CD1c-positive myeloid dendritic cell (primary cell): ENCODE data around the gene NADK2.

ENCODE experiments used
- DNase-seq: peaks from one replicate; pipeline ENCODE4 v3.0.0-alpha.2; 2016; ENCODE audit errors: extremely low spot score

Gene NADK2

DNA sequence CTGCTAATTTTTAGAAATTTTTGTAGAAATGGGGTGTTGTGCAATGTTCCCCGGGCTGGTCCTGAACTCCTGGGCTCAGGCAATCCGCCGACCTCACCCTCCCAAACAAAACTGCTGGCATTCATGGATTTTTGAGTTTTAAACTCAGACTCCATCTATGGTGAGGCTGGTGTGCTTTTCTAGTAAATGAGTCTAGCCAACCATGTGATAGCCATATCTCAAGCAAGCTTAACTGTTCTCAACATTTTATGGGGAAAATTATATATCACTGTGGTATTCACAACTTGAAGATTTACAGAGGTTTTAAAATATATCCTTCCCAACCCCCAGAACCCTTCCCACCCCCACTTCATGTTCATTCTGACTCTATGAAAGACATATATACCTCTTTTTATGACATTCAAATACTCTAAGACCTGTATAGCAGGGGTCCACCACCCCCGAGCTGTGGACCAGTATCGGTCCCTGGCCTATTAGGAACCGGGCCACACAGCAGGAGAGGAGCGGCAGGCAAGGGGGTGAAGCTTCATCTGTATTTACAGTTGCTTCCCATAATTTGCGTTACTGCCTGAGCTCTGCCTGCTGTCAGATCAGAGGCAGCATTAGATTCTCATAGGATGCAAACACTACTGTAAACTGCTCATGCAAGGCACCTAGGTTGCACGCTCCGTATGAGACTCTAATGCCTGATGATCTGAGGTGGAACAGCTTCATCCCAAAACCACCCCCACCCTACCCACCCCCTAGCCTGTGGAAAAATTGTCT lies 4.5 kb upstream of the NADK2 start:
- DNase-seq = no peak

DNA sequence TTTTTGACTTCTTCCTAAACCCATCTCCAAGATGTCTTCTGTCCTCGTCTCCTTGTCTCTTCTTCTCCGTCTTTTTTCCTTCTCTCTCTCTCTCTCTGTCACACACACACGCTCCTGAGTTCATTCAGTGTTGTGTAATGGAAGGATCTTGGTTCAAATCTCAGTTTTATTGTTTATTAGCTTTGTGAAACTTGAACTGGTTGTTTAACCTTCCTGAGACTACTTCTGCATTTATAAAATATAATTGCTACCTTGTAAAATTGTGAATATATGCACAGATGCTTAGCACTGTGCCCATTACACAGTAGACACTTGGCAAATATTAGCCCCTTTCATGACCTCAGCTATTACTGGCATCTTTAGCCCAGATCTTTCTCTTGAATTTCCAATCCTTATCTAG lies 2.4 kb upstream of the NADK2 start:
- DNase-seq = no peak

DNA sequence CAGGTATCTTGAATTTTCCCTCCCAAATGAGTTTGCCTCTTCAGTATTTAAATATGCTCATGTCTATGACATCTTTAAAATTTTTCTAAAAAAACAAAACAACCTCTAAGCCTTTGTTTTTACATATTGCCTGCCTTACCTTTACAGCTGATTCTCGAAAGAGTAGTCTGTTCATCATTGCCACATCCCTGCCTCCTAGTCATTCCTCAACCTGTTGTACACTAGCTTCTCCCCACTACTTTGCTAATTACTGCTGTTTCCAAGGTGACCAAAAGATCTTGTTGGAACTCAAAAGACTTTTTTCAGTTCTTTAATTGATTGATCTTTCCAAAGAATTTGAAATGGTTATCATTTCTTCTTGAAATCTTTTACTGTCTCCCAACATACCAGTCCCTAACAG lies 1.9 kb upstream of the NADK2 start:
- no peak for DNase-seq

DNA sequence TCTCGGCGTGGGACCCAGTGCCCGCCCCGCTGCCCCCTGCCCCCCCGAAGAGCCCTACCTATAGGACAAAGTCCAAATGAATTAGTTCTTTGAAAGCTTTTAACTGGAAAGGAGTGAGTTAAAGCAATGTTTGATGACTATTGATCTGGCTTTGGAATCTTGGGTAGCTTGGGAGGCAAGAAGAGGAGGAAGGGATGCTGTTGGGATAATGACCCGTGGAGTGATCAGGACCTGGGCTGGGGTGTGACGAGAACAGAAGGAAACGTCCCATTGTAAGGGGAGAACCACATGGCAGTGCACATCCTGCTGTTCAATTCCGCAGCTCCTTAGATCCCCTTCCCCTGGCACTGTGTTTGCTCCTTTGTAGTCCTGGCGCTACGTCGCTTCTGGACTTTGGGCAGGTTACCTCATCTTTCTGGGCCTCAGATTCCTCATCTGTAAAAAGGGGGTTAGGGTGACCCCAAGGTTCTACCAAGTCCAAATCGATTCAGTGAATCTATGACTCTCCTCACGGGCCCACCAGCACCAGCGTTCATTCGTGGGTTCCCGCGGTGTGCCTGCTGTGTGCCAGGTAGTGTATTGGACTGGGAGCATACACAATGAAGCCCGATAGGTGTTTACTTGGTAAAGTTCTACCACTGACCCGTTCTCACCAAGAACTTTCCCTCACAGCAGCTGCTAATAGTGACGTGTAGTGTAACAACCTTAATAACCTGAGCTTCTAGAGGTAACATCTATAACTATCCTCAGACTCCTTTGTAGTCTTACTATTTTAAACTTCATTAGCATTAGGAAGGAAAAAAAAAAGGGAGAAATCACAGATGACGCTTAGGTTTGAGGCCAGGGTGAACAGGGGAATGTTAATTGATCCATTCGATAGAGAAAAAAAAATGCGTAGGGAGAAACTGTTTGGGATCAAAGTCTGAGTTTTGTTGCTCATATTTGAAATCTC lies 1.1 kb upstream of the NADK2 start:
- DNase-seq = no peak

DNA sequence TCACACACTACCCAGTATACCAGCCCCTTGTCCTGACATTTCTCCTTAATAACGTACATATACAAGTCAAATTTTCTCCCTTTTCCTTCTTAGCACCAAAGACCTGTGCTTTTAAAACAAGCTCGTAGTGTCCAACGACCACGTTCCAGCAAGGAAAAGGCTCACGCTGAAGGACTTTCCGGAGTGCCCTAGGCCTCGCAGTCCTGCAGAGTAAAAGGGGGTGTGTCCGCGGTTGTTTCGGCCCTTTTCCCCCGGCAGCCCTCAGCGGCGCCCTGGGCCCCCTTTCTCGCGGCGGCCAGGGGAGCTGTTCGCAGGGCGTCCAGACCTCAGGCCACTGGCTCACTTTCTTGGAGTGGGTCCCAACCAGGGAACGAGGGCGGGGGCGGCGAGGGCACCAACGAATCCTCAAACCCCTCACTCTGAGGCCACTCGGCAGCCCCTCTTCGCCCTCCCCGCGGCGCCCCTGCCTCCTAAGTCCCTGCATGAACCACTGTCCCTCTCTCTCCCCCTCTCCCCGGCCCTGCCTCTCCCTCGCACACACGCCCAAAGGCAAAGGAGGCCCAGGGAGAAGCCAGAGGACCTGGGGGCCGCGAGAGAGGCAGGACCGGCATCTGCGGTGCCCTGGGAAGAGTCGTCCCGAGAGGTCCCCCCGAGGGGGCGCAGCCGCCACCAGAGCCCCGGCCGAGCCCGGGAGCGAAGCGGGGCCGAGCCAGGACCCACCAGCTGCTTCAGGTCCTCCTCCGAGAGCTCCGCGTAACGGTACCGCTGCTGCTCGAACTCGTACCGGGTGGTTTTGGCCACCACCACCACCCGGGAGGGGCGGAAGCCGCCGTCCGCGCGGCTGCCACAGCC lies 720 bp downstream of the NADK2 start:
- DNase-seq = peak; percentile 29

DNA sequence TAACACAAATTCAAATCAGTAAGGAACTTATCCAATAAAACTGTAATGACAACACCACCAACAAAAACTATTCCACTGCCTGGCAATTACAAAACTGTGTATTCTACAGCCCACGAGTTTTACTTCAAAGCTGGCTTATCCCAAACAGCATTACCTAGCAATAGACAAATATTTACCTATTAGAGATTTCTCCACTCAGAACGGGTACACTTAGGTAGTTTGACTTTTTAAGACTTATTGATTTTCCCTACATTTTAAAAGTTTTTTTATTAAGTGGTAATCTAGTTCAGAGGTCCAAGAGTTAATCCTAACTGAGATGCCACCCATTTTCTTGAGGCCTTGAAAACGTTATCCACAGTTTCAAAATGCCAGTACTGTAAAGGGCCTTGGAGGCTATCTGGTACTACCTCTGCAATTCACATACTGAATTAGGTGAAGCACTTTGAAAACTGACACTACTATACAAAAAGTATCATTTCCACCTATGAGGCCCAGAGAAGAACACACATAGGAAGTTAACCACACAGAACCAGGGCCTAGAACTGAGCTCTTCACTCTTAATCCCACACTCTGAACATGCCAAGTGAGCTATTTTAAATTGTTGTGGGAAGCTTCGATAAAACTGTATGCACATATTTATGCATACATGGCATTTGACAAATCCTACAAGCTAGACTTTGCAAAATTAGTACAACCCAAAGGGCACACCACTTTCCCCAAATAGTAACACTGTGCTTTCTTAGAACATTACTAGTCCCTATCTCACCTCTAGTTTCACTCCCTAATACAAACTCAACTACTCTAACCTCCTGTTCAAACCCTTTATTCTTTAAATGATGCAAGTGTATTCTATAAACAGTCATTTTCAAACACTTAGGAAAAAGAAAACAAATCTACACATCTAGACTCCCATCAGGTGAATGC lies 2.1 kb downstream of the NADK2 start:
- no peak for DNase-seq

DNA sequence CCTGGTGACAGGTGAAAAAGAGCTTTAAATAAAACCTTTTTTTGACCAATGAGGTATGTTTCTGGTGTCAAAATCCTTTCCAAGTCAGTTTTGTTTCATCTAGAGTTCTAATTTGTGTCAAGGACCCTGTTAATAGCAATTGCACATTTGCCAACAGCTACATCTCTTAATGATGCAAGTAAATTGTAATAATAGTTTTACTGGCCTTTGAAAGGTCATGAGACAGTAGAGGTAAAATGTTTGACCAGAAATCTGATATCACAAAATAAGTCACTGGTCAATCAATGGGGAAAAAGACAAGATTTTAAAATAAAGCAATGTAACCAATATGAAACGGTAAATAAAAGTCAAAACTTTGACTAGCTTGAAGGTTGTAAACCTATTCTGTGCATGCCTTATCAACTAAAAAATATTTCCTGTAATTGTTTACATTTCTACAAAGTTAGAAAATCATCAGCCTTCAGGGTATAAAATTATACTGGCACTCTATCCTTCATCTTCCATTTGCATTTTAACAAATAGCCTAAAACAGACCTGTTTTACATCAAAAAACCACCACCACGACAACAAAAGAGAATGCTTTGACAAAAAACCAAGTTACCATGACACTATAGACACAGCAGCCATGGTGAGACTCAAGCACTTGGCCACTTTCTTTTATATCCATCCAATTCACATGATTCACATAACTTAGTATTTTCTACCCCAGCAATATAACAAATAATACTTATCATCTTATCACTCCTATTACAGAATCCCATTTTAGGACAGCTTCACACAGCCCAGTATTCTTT lies 3.0 kb downstream of the NADK2 start:
- DNase-seq = no peak

DNA sequence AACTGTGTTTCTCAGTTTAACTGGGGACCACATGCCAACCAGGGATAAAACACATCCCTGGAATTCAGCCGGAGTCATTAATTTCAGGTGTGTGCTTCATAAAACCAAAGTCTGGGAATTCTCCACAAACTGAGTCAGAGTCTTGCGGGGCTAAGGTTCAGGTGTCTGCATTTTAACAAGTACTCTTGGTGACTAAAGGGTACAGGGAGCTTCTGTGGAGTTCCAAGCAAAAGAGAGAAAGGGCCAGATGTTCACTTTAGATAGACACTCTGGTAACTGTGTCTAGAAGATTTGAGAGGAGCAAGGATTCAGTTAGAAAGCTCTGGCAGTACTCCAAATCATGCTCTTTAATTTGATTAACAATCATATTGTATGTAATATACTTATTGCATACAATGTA lies 4.0 kb downstream of the NADK2 start:
- DNase-seq = no peak

DNA sequence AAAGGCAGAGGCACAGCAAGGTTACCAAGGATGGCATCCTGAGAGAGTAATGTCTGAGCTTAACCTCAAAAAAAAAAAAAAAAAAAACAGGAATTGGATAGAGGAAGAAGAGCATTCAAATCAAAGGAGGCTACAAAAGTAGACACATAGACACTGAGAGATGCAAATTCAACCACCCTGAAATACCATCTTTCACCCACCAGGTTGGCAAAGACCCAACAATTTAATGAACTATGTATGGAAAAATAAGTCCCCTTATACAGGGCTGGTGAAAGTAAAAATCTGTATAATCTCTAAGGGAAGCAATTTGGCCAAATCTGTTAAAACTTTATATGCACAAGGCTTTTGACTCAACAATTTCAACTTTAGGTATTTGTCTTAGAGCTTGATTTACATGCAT lies 4.9 kb downstream of the NADK2 start:
- peak; percentile 24 for DNase-seq

DNA sequence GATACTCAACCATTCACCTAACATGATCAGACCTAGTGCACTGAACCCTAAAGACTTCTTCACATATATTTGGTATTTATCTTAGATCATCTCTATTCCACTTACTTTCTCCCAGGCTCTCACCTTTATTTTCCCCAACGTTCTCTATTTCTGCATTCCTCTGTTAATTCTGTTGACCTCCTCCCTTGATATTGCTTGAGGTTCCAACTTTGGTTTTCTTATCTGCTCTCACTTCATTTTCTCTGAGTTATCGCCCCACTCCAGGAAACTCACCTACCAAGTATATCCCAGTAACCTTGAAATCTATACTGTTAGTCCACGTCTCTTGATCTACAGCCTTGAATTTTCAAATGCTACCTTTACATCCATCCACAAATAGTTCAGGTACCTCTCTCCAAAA lies 9.2 kb downstream of the NADK2 start:
- no peak for DNase-seq

DNA sequence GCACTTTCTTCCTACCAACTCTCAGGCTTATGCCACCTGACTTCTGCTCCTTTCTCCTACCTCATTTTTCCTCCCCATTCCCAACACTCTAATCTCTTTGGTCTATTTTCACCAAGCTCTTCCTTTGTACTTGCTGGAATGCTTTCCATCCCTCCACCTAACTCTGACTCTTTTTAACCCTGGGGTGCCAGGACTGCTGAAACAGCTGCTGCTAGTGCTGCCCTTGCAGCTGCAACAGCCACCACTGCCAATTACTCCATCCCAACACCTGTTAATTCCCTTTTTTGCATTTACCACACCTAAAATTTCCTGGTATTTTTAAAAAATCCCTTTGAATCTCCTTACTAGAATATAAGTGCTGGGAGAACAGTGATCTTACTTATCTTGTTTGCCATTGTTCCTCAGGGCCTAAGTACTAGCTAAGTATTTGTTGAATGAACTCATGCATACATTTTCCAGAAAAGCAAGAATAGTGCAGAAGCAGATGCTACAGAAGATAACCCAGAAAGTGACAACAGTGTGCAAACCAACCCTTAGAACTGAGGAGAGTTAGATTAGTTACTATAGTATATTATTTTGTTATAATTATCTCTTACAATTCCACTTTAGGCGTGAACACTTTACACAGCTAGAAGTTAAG lies 11.5 kb downstream of the NADK2 start:
- no peak for DNase-seq

DNA sequence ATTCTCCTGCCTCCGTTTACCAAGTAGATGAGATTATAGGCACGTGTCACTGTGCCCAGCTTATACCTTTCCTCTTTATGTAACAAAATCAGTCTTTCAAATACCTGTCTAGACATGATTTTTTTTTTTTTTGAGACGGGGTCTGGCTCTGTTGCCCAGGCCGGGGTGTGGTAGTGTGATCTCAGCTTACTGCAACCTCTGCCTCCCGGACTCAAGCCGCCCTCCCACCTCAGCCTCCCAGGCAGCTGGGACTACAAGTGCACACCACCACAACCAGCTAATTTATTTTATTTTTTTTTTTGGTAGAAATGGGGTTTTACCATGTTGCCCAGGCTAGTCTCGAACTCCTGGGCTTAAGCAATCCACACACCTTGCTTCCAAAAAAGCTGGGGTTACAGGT lies 13.2 kb downstream of the NADK2 start:
- no peak for DNase-seq

DNA sequence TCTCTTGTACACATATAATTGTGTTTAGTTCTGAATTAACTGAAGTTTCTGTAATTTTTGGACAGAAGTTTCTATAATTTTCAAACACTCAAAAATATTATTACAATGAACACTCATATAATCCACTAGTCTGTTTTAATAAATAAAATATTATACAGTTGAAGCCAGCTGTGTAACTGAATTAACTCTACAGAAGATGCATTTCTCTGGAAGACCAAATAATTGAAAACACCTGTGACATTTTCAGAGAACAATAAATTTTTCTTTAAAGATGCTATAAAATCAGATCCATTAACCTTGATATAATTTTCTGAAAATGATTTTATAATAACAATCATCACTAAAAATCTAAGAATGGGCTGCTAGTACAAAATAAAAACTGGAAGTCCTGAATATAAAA lies 14.7 kb downstream of the NADK2 start:
- DNase-seq = no peak

DNA sequence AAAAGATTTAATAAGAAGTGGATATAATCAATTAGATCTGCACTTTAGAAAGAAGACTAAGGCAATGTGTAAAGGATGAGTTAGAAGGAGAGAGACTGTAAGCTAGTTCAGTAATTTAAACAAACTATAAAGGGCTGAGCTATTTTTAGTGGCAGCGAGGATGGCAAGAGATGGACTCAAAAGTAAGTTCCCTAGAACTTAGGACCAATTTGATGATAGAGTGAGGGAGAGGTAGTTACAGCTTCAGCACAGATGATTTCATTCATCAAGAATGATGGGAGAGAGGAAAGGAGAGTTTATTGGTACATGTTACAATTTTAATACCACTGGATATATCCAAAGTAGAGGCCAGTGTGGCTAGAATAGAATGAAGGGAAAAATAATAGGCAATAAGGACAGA lies 19.1 kb downstream of the NADK2 start:
- no peak for DNase-seq

DNA sequence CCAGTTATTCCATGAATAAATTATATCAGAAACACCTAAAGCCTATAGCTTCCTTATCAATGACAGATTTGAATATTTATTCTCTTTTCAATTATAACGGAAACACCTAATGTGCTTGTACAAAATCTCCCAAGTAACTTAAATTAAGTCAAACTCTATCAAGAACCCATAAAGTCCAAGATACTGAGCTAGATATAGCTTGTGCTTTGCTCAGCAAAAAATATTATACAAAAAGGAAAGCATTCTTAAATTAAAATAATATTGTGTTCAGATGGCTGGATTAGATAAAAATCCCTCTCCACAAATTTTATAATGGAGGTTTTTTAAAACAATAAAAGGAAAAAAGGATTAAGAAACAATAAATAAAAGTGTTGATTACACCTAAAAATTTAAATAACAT lies 23.7 kb downstream of the NADK2 start:
- DNase-seq = no peak

DNA sequence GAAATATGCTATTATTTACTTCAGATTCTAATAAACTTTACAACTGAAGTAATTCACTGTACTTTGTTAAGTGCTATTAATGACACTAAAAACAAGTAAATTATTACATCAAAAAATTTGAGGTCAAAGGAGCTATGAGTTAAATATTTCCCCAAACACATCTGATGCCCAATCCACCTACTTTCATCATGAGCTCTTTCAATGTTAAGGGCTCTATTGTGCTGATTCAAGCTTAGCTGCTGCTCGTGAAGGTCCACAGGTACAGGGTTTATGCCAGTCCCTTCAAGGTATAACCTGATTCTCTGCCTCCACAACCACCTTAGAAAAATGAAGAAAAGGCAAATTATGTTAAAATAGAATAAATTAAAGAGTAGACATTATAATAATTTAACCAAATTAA lies 24.2 kb downstream of the NADK2 start:
- no peak for DNase-seq

DNA sequence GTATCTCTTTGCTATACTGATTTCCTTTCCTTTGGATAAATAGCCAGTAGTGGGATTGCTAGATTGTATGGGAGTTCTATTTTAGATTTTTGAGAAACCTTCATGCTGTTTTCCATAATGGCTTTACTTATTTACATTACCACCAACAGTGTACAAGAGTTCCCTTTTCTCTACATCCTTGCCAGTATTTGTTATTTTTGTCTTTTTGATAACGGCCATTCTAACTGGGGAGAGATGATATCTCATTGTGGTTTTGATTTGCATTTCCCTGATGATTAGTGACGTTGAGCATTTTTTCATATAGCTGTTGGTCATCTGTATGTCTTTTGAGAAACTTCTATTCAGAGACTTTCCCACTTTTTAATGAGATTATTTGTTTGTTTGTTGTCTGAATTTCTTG lies 25.8 kb downstream of the NADK2 start:
- no peak for DNase-seq

DNA sequence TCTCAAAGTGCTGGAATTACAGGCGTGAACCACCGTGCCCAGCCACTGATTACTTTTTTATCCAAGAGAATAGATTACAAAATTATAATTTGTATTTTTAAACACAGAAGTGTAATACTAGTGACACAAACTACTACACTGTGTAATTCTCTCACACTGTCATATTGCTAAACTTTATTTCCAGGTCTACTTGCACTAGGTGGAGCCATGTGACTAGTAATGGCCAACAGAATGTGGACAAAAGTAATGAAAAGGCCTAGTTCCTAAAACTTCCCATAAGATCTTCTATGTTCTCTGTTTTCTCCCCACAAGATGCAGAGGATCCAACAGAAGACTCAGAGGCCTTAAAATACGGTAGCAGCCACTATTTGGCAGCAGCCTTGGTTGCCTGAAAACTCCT lies 27.3 kb downstream of the NADK2 start:
- DNase-seq = no peak

DNA sequence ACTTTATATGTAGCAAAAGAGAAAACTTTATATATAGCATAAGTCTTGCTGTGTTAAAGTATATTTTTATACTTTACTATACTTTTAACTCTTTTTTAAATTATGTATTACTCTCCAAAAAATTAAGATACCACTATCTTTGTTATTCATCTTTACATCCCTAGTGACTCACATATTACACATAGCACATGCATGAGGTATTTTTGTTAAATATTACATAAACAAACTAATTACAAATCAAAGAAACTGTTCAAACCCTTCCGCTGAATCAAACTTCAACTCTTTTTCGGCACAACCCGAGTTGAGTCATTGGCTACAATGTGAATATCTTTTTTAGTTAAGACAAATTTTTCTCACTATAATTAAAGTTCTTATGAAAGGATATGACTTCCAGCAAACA lies 32.1 kb downstream of the NADK2 start:
- DNase-seq = no peak

DNA sequence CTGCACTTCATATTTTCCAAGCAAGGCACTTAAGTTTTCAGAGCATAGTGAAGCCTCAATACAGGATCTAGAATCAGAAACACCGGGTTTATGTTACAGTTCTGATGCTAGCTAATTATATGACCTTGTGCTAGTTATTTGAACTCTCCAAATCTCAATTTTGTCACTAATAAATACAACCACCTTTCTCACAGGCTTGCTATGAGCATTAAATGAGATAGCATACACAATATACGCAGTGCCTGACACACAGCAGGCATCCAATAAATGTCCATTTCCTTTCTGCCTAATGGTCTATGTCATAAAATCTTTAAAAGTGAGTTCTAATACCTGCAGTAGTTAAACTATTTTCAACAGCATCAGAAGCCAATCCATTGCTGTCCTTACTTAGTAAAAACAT lies 32.9 kb downstream of the NADK2 start:
- DNase-seq = no peak
